Measurements from ENCODE around the gene ADIPOR2. TPM values are rescaled to one million over a fixed set of nuclear protein-coding genes. Genes with fewer than 3 reads are reported as not detected.

The ADIPOR2 gene
- total and polyA plus RNA-seq, 2 of the 4 experiments (the other 2 are of a cell fraction), result 20.0 to 24.9 TPM

DNA sequence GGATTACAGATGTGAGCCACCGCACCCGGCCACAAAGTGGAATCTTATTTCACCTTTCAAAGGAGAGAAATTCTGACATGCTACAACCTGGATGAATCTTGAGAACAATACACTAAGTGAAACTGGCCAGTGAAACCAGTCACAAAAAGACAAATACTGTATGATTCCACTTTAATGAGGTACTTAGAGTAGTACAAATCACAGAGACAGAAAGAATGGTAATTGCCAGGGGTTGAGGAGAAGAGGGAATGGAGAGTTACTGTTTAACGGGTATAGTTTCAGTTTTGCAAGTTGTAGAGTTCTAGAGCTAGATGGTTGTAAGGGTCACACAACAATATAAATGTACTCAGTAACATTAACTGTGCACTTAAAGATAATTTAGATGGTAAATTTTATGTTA is 33.4 kb downstream of the ADIPOR2 start:
- ATAC-seq (ENCODE audit: low read depth) (no peak), DNase-seq (no peak)
- H2AK5ac ChIP-seq (ENCODE audit: low read depth, low read length), result no peak overlapping the region
- no peaks in the 10 kb centered on the region; the same call in 1 of the 2 replicates for H3K9me1 ChIP-seq (ENCODE audit: insufficient read depth, low read length)
- no peaks in the 10 kb centered on the region for H3K27me3 ChIP-seq (ENCODE audit: control insufficient read depth, insufficient read depth, low read length)
- no peak overlapping the region for H2BK15ac ChIP-seq (ENCODE audit: low read depth, low read length)
- H2AFZ ChIP-seq (replicated peaks; ENCODE audit: low read length, poor library complexity), result no peak overlapping the region
- no peak overlapping the region for H4K91ac ChIP-seq (ENCODE audit: insufficient read depth, low read depth, low read length)
- CTCF ChIA-PET, result no interaction called here
- H3K4ac ChIP-seq (ENCODE audit: low read depth, low read length), result no peak overlapping the region
- H3K79me1 ChIP-seq (ENCODE audit: low read depth in 1 of 2, low read length in 2 of 2), result peaks cover 18 to 43% of the 10 kb centered on the region in 2 experiments
- H3K9me3 ChIP-seq (ENCODE audit: control insufficient read depth, insufficient read depth, low read length), result no peaks in the 10 kb centered on the region
- no peak overlapping the region for H4K5ac ChIP-seq (ENCODE audit: low read depth, low read length)
- dilution Hi-C loops (cut with HindIII; ENCODE audit: low sequenced_read_pairs, unreplicated experiment), result no loop called here
- H4K8ac ChIP-seq (ENCODE audit: low read depth in 2 of 2, low read length in 2 of 2), result no peak overlapping the region
- no peak overlapping the region for H3K56ac ChIP-seq (ENCODE audit: extremely low read depth, insufficient read depth, low read length)
- no peak overlapping the region for H3K14ac ChIP-seq (replicated peaks; ENCODE audit: low read depth, low read length)
- no peak overlapping the region for H3K4me2 ChIP-seq (ENCODE audit: low read depth, low read length)
- H2BK5ac ChIP-seq (ENCODE audit: low read depth, low read length, poor library complexity, severe bottlenecking), result no peak overlapping the region
- no peak overlapping the region for H2AK9ac ChIP-seq (replicated peaks; ENCODE audit: low read depth, low read length, poor library complexity)
- no peak for TF ChIP-seq CHD1 (IDR thresholded peaks at IDR 0.05; ENCODE audit: low read depth, low read length)
- WGBS, 2 experiments (ENCODE audit: extremely low coverage in 2 of 2, insufficient read length in 1 of 2), result no CpG with 5 or more reads among the region's 3 CpGs
- no peak overlapping the region for H3K27ac ChIP-seq (ENCODE audit: insufficient read depth, low read length)
- H2BK20ac ChIP-seq (ENCODE audit: low read depth, low read length), result no peak overlapping the region
- BruUV-seq (replicated peaks), result no TSS peak
- in situ Hi-C loops (cut with MboI; ENCODE audit: low sequenced_read_pairs), result no loop called here
- intact Hi-C loops (cut with micrococcal nuclease), result loop anchor here (5.0 kb wide), 1 partner anchor 33 kb away; no protein-coding TSS in a partner anchor
- POLR2A ChIA-PET (ENCODE audit: unreplicated experiment), result no interaction called here
- no peak overlapping the region for H3K18ac ChIP-seq (ENCODE audit: low read depth, low read length)
- no peak overlapping the region for H2BK120ac ChIP-seq (ENCODE audit: low read depth, low read length)
- H4K20me1 ChIP-seq (ENCODE audit: insufficient read depth, low read length), result peaks cover 25% of the 10 kb centered on the region
- no peak overlapping the region for H3K9ac ChIP-seq (ENCODE audit: low read depth, low read length)
- no peak overlapping the region for H3K23ac ChIP-seq (ENCODE audit: low read depth, low read length)
- H3K4me1 ChIP-seq (ENCODE audit: control insufficient read depth, insufficient read depth, low read length), result no peaks in the 10 kb centered on the region
- no peaks in the 10 kb centered on the region for H3K36me3 ChIP-seq (ENCODE audit: control insufficient read depth, insufficient read depth, low read length)
- H3K4me3 ChIP-seq (ENCODE audit: insufficient read depth, low read depth, low read length), result no peak overlapping the region
